Spleen (tissue), 11 donors: Measurements from ENCODE around the gene INSM1. TPM values are rescaled to one million over a fixed set of nuclear protein-coding genes. Genes with fewer than 3 reads are reported as not detected.

Source experiments
- DNase-seq: peaks from one replicate; pipeline ENCODE4 v3.0.0-alpha.2; 2020
- H3K27ac ChIP-seq, 8 donors: fragments of 200-600 bp; sonication (generic) in 7 of 8; 1 replicate in 4 of 8; 2 replicates in 4 of 8; pipeline versions ENCODE4 v1.5.0 to v1.8.0; 2016 to 2021; ENCODE audit warnings: inconsistent platforms in 4 of 8, mild to moderate bottlenecking in 4 of 8, moderate library complexity in 1 of 8
- H3K27me3 ChIP-seq, 7 donors: fragments of 200-600 bp; sonication (generic) in 6 of 7; replicated peaks in 1 of 7; 1 replicate in 4 of 7; 2 replicates in 3 of 7; pipeline versions ENCODE4 v1.5.0 to v1.8.0; 2016 to 2021; ENCODE audit warnings: inconsistent platforms in 3 of 7, mild to moderate bottlenecking in 1 of 7
- H3K36me3 ChIP-seq, 6 donors: fragments of 200-600 bp; sonication (generic) in 5 of 6; 1 replicate in 4 of 6; 2 replicates in 2 of 6; pipeline versions ENCODE4 v1.5.0 to v1.8.0; 2016 to 2021; ENCODE audit warnings: inconsistent platforms in 2 of 6
- H3K4me1 ChIP-seq, 6 donors: fragments of 200-600 bp; sonication (generic) in 5 of 6; 1 replicate in 3 of 6; 2 replicates in 3 of 6; pipeline versions ENCODE4 v1.5.0 to v1.8.0; 2016 to 2021; ENCODE audit warnings: inconsistent platforms in 3 of 6
- H3K4me3 ChIP-seq, 8 donors: fragments of 200-600 bp; sonication (generic) in 7 of 8; 1 replicate in 4 of 8; 2 replicates in 4 of 8; pipeline versions ENCODE4 v1.5.0 to v1.8.0; 2016 to 2021; ENCODE audit warnings: inconsistent platforms in 4 of 8, mild to moderate bottlenecking in 4 of 8, moderate library complexity in 2 of 8
- H3K9me3 ChIP-seq, 8 donors: fragments of 200-600 bp; sonication (generic) in 7 of 8; 1 replicate in 4 of 8; 2 replicates in 4 of 8; pipeline versions ENCODE4 v1.5.0 to v1.8.0; 2016 to 2021; ENCODE audit warnings: inconsistent platforms in 4 of 8
- CTCF ChIP-seq, 11 experiments: fragments of 200-600 bp in 7 of 11; fragments of 450-650 bp in 4 of 11; sonication (generic) in 4 of 11; IDR thresholded peaks in 8 of 11; conservative IDR thresholded peaks in 3 of 11; 1 replicate in 7 of 11; 2 replicates in 4 of 11; pipeline versions ENCODE4 v1.4.0 to v1.8.0; 2016 to 2021; ENCODE audit warnings: antibody characterized with exemption in 11 of 11, inconsistent platforms in 4 of 11, mild to moderate bottlenecking in 1 of 11
- POLR2A ChIP-seq, 3 donors: fragments of 450-650 bp; IDR thresholded peaks; one replicate each; pipeline ENCODE4 v1.5.1; 2017; ENCODE audit warnings: antibody characterized with exemption in 3 of 3, mild to moderate bottlenecking in 1 of 3
- POLR2AphosphoS5 ChIP-seq, 3 donors: sonication (generic); formaldehyde crosslinking; IDR thresholded peaks; one replicate each; pipeline ENCODE4 v1.5.1; 2017; ENCODE audit warnings: antibody characterized with exemption in 3 of 3
- WGBS, 5 donors: extraction: QIAGEN DNeasy Blood & Tissue Kit in 3 of 5; methylation state at CpG; one replicate each; pipeline versions ENCODE4 v1.1.5 to v1.1.7; 2013 to 2018; 5-methylcytosine and 5-hydroxymethylcytosine counted together
- intact Hi-C: fragments of 100-400 bp; cut with DNase I; formaldehyde crosslinking; loops from one replicate; pipeline ENCODE4 v1.15.0; 2023; ENCODE audit warnings: low total_unique reads
- polyA plus RNA-seq, 3 donors: library from polyadenylated mRNA; stranded (reverse); fragments of 200-250 nt; gene quantifications; one replicate each; pipeline ENCODE4 v1.2.1, GENCODE V29; 2013
- total RNA-seq, 7 donors: library from RNA; depleted of rRNA in 3 of 7; stranded (reverse); fragments of >200 nt in 3 of 7; fragmentation: NEBNext Ultra II Directional in 4 of 7; extraction: Animal tissue kit (Norgen Biotek cat#: 25700) in 4 of 7; gene quantifications; one replicate each; pipeline versions ENCODE4 v1.1.0 to v1.2.1, GENCODE V29; 2016 to 2021
- donor health status: healthy with polysubstance abuse.
- donor health status: DM: no; HTN: no; CAD: no; lungs with moderate emphysema.
- donor health status: DM: no; HTN: no; CAD: no.
- donor health status: Bipolar disorder and iron deficiency.
- donor health status: healthy.
- donor health status: DM: no; HTN: no; CAD: no.
- donor health status: DM: yes; HTN: yes; CAD: no.

Gene INSM1
- total and polyA plus RNA-seq, 10 donors = 0.15 to 0.59 (median 0.40) TPM; not detected in 3

- WGBS, 5 donors = 90 to 95% (median 91%) methylated on average over 16 of the region's 16 CpGs
- intact Hi-C loops = no loop called here
- H3K27ac ChIP-seq = no peak overlapping the region
- no peaks in the 10 kb centered on the region for H3K36me3 ChIP-seq
- TF ChIP-seq POLR2AphosphoS5 (IDR thresholded peaks at IDR 0.05) (no peak), CTCF (IDR thresholded peaks at IDR 0.05 in 8 of 11, conservative IDR thresholded peaks at IDR 0.05 in 3 of 11) (no peak), POLR2A (IDR thresholded peaks at IDR 0.05) (no peak)
- peaks cover 0 to 15% (median 0%) of the 10 kb centered on the region in 7 donors for H3K27me3 ChIP-seq
- no peaks in the 10 kb centered on the region for H3K4me1 ChIP-seq
- no peak overlapping the region for H3K4me3 ChIP-seq
- H3K9me3 ChIP-seq = no peaks in the 10 kb centered on the region
- DNase-seq = no peak
Observed at GRCh38 chr20:20340443-20340842, 27.5 kb upstream of the INSM1 start.

GRCh38 chr20:20341371-20341770 lies 26.5 kb upstream of the INSM1 start:
- Histone ChIP-seq H3K36me3 (no peaks in the 10 kb centered on the region), H3K27ac (no peak overlapping the region), H3K27me3 (peaks cover 0 to 15% (median 0%) of the 10 kb centered on the region in 7 donors), H3K9me3 (no peaks in the 10 kb centered on the region), H3K4me1 (no peaks in the 10 kb centered on the region), H3K4me3 (no peak overlapping the region)
- TF ChIP-seq POLR2AphosphoS5 (IDR thresholded peaks at IDR 0.05) (no peak), CTCF (IDR thresholded peaks at IDR 0.05 in 8 of 11, conservative IDR thresholded peaks at IDR 0.05 in 3 of 11) (no peak), POLR2A (IDR thresholded peaks at IDR 0.05) (no peak)
- intact Hi-C loops = no loop called here
- no peak for DNase-seq
- WGBS, 5 donors = 79 to 90% (median 84%) methylated on average over 4 of the region's 4 CpGs

- no peak overlapping the region for H3K27ac ChIP-seq
- no peak for TF ChIP-seq POLR2AphosphoS5 (IDR thresholded peaks at IDR 0.05)
- H3K4me1 ChIP-seq = no peaks in the 10 kb centered on the region
- WGBS, 5 donors = 80 to 90% (median 87%) methylated on average over 5 of the region's 5 CpGs
- H3K4me3 ChIP-seq = no peak overlapping the region
- intact Hi-C loops = no loop called here
- H3K9me3 ChIP-seq = peaks cover 0 to 7% (median 0%) of the 10 kb centered on the region in 8 donors
- no peaks in the 10 kb centered on the region for H3K36me3 ChIP-seq
- H3K27me3 ChIP-seq = peaks cover 0 to 15% (median 0%) of the 10 kb centered on the region in 7 donors
- DNase-seq = no peak
Observed at GRCh38 chr20:20342066-20342465, 25.8 kb upstream of the INSM1 start.

- H3K4me1 ChIP-seq = no peaks in the 10 kb centered on the region
- no peak overlapping the region for H3K4me3 ChIP-seq
- no peak for DNase-seq
- 56 to 73% (median 66%) methylated on average over 7 of the region's 7 CpGs for WGBS, 5 donors
- H3K36me3 ChIP-seq = no peaks in the 10 kb centered on the region
- peaks cover 0 to 15% (median 0%) of the 10 kb centered on the region in 7 donors for H3K27me3 ChIP-seq
- TF ChIP-seq POLR2AphosphoS5 (IDR thresholded peaks at IDR 0.05) (no peak), POLR2A (IDR thresholded peaks at IDR 0.05) (no peak), CTCF (IDR thresholded peaks at IDR 0.05 in 8 of 11, conservative IDR thresholded peaks at IDR 0.05 in 3 of 11) (no peak)
- intact Hi-C loops = no loop called here
- peaks cover 0 to 24% (median 13%) of the 10 kb centered on the region in 8 donors for H3K9me3 ChIP-seq
- no peak overlapping the region for H3K27ac ChIP-seq
Observed at GRCh38 chr20:20343932-20344331, 24.0 kb upstream of the INSM1 start.

GRCh38 chr20:20344476-20344875 lies 23.4 kb upstream of the INSM1 start:
- 83 to 91% (median 87%) methylated on average over 4 of the region's 4 CpGs for WGBS, 5 donors
- no peak for TF ChIP-seq POLR2A (IDR thresholded peaks at IDR 0.05)
- TF ChIP-seq CTCF (IDR thresholded peaks at IDR 0.05 in 8 of 11, conservative IDR thresholded peaks at IDR 0.05 in 3 of 11) = no peak
- no peak for TF ChIP-seq POLR2AphosphoS5 (IDR thresholded peaks at IDR 0.05)
- intact Hi-C loops = no loop called here
- H3K4me1 ChIP-seq = no peaks in the 10 kb centered on the region
- no peak overlapping the region for H3K27ac ChIP-seq
- H3K9me3 ChIP-seq = peaks cover 0 to 24% (median 13%) of the 10 kb centered on the region in 8 donors
- no peak overlapping the region for H3K4me3 ChIP-seq
- no peaks in the 10 kb centered on the region for H3K36me3 ChIP-seq
- peaks cover 0 to 15% (median 0%) of the 10 kb centered on the region in 7 donors for H3K27me3 ChIP-seq
- DNase-seq = no peak
